Gastrocnemius medialis (tissue), 4 donors: ENCODE results near the gene IL22RA1. TPM values are rescaled to one million over a fixed set of nuclear protein-coding genes. Genes with fewer than 3 reads are reported as not detected.

Experiments used
- ATAC-seq, 2 donors: fragments of 150-250 bp; one replicate each; pipeline ENCODE4 v1.9.1; 2016
- DNase-seq, 2 donors: peaks; one replicate each; pipeline ENCODE4 v3.0.0-alpha.2; 2019
- H3K27ac ChIP-seq, 4 donors: fragments of 200-600 bp; sonication (generic); 1 replicate in 1 of 4; 2 replicates in 3 of 4; pipeline ENCODE4 v1.5.1; 2016 to 2018; ENCODE audit warnings: mild to moderate bottlenecking in 2 of 4, moderate library complexity in 1 of 4
- H3K27me3 ChIP-seq, 3 donors: fragments of 200-600 bp; sonication (generic) in 2 of 3; 1 replicate in 1 of 3; 2 replicates in 2 of 3; pipeline versions ENCODE4 v1.5.1 to v1.6.0; 2016 to 2019; ENCODE audit warnings: mild to moderate bottlenecking in 1 of 3, moderate library complexity in 1 of 3
- H3K36me3 ChIP-seq, 2 donors: fragments of 200-600 bp; sonication (generic) in 1 of 2; one replicate each; pipeline ENCODE4 v1.5.1; 2017 to 2018
- H3K4me1 ChIP-seq, 2 donors: fragments of 200-600 bp; sonication (generic) in 1 of 2; one replicate each; pipeline ENCODE4 v1.5.1; 2016 to 2017; ENCODE audit warnings: mild to moderate bottlenecking in 2 of 2
- H3K4me3 ChIP-seq, 4 donors: fragments of 200-600 bp; sonication (generic) in 3 of 4; 1 replicate in 1 of 4; 2 replicates in 3 of 4; pipeline ENCODE4 v1.5.1; 2016 to 2019; ENCODE audit warnings: mild to moderate bottlenecking in 2 of 4
- H3K9me3 ChIP-seq, 3 donors: fragments of 200-600 bp; sonication (generic) in 2 of 3; 1 replicate in 1 of 3; 2 replicates in 2 of 3; pipeline ENCODE4 v1.5.1; 2016 to 2019
- POLR2A ChIP-seq, 2 donors: fragments of 450-650 bp; IDR thresholded peaks; one replicate each; pipeline ENCODE4 v1.6.1; 2017; ENCODE audit warnings: antibody characterized with exemption in 2 of 2, mild to moderate bottlenecking in 2 of 2, moderate library complexity in 2 of 2
- in situ Hi-C, 4 donors: fragments of 200-750 bp; cut with MboI; loops; one replicate each; pipeline versions ENCODE4 v1.15.0 to v1.8.0; 2017; ENCODE audit warnings: low sequenced_read_pairs in 4 of 4
- intact Hi-C: fragments of 100-400 bp; cut with DNase I; formaldehyde crosslinking; loops from one replicate; pipeline ENCODE4 v1.15.1; 2023; ENCODE audit warnings: low total_unique reads
- total RNA-seq, 4 donors: library from RNA; depleted of rRNA; stranded (reverse); fragments of >200 nt; gene quantifications; one replicate each; pipeline versions ENCODE4 v1.1.0 to v1.2.3, GENCODE V29; 2016
- TF ChIP-seq, protein P1 (sequence below), 5 experiments: fragments of 450-650 bp in 3 of 5; fragments of 200-600 bp in 2 of 5; sonication (generic) in 2 of 5; IDR thresholded peaks in 4 of 5; conservative IDR thresholded peaks in 1 of 5; 1 replicate in 4 of 5; 2 replicates in 1 of 5; pipeline ENCODE4 v1.5.1; 2016 to 2019; ENCODE audit warnings: antibody characterized with exemption in 5 of 5, mild to moderate bottlenecking in 3 of 5, moderate library complexity in 3 of 5

Gene IL22RA1
- total RNA-seq, 4 donors from 2014 or later: 0.36 TPM; not detected in 3

DNA sequence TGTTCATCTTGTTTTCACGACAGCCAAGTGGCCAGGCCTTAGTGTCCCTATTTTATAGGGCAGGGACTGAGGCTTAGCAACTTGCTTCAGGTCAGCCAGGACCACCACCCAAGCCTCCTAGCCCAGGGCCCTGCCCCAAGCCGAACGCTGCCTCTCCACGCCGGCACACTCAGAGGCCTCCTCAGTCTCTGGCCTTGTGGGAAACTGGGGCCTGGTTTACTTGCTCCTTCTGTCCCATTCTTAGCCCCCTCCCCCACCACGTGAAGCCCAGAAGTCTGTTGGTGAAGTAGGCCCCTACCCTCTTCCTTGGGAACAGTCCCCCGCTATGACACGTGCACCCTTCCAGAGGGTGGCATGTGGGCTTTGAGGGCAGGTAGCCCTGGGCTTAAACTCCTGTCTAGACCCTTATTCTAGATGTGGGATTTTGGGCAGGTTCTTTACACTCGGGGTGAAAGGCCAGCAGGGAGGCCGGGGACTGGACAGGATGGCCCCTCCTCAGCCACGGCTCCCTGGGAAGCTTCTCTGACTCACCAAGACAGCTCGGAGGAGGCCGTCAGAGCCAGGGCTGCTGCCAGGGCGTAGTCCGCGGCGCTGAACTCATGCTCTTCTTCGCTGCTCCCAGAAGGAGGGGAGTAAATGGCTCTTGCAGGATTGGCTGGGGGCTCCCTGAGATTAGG is 35.3 kb downstream of the IL22RA1 start:
- Histone ChIP-seq H3K4me3 (no peak overlapping the region), H3K27me3 (no peaks in the 10 kb centered on the region), H3K27ac (peak overlapping the region; percentile 93 to 97 (median 96)), H3K36me3 (no peaks in the 10 kb centered on the region), H3K4me1 (peaks cover 63 to 81% of the 10 kb centered on the region in 2 donors), H3K9me3 (no peaks in the 10 kb centered on the region)
- TF ChIP-seq POLR2A (IDR thresholded peaks at IDR 0.05): no peak
- TF ChIP-seq, protein P1, sequence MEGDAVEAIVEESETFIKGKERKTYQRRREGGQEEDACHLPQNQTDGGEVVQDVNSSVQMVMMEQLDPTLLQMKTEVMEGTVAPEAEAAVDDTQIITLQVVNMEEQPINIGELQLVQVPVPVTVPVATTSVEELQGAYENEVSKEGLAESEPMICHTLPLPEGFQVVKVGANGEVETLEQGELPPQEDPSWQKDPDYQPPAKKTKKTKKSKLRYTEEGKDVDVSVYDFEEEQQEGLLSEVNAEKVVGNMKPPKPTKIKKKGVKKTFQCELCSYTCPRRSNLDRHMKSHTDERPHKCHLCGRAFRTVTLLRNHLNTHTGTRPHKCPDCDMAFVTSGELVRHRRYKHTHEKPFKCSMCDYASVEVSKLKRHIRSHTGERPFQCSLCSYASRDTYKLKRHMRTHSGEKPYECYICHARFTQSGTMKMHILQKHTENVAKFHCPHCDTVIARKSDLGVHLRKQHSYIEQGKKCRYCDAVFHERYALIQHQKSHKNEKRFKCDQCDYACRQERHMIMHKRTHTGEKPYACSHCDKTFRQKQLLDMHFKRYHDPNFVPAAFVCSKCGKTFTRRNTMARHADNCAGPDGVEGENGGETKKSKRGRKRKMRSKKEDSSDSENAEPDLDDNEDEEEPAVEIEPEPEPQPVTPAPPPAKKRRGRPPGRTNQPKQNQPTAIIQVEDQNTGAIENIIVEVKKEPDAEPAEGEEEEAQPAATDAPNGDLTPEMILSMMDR (IDR thresholded peaks at IDR 0.05 in 4 of 5, conservative IDR thresholded peaks at IDR 0.05 in 1 of 5): no peak
- intact Hi-C loops (no loop called here), in situ Hi-C loops (no loop called here)
- no peak for DNase-seq
- ATAC-seq: no peak

DNA sequence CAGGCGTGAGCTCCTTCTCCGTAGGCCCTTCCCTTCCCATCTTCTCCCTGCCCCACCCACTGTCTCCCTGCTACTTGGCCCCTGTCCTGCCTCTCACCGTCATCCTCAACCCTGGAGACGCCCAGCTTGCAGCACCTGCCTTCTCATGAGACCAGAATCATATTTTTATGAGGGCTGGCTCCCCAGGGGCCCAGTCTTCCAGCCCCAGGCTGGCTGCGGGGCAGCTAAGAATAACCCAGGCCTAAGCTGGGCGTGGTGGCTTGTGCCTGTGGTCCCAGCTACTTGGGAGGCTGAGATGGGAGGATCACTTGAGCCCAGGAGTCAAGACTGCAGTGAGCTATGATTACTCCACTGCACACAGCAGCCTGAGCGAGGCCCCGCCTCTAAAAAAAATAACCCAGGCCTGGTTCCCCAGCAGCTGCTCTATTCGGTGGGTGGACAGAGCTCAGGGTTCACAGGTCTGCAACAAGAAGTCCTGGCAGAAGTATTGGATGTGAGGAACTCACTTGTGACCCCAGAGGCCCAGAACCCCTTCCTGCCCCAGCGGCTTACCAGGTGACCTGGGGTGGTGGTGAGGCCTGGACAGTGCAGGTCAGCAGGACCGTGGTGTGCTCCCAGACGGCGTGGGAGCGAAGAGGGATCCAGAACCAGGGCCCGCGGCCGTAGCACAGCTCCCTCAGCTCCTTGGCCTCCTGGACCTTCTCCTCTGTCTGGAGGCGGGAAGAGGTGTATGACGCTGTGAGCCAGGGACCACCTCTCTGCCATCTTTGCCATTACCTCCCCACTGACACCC is 37.4 kb downstream of the IL22RA1 start:
- peak overlapping the region; percentile 93 to 97 (median 96) for H3K27ac ChIP-seq
- no peaks in the 10 kb centered on the region for H3K36me3 ChIP-seq
- no peaks in the 10 kb centered on the region for H3K27me3 ChIP-seq
- TF ChIP-seq, protein P1 (IDR thresholded peaks at IDR 0.05 in 4 of 5, conservative IDR thresholded peaks at IDR 0.05 in 1 of 5): no peak
- TF ChIP-seq POLR2A (IDR thresholded peaks at IDR 0.05): peak; percentile 44 to 61
- ATAC-seq (peak; percentile 47 to 57), DNase-seq (peak; percentile 85 to 90)
- in situ Hi-C loops: no loop called here
- intact Hi-C loops: no loop called here
- H3K9me3 ChIP-seq: no peaks in the 10 kb centered on the region
- H3K4me3 ChIP-seq: no peak overlapping the region
- H3K4me1 ChIP-seq: peaks cover 71 to 73% of the 10 kb centered on the region in 2 donors

DNA sequence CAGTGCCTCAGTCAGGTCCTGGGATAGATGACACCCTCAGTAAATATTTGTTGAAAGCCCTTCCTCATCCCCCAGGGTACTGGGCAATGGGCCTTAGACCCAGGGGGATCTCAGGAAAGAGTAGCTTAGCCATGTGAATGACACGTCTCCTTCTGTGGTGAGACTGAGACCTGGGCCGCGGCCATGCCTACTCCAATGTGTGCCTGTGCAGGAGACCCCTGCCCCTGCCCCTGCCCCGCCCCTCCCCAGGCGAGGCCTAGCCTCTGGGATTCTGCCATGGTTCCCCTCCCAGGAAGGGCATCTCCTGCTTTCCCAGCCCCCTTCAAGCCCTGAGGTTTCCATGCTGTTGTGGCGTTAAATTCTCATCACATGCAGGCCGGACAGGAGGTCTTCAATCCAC is 38.1 kb downstream of the IL22RA1 start:
- no peaks in the 10 kb centered on the region for H3K9me3 ChIP-seq
- H3K36me3 ChIP-seq: no peaks in the 10 kb centered on the region
- H3K4me1 ChIP-seq: peaks cover 70 to 75% of the 10 kb centered on the region in 2 donors
- H3K27me3 ChIP-seq: no peaks in the 10 kb centered on the region
- intact Hi-C loops: no loop called here
- in situ Hi-C loops: no loop called here
- TF ChIP-seq, protein P1 (IDR thresholded peaks at IDR 0.05 in 4 of 5, conservative IDR thresholded peaks at IDR 0.05 in 1 of 5): no peak
- no peak for TF ChIP-seq POLR2A (IDR thresholded peaks at IDR 0.05)
- ATAC-seq (no peak), DNase-seq (no peak)
- peak overlapping the region; percentile 93 to 97 (median 96) for H3K27ac ChIP-seq
- H3K4me3 ChIP-seq: no peak overlapping the region

DNA sequence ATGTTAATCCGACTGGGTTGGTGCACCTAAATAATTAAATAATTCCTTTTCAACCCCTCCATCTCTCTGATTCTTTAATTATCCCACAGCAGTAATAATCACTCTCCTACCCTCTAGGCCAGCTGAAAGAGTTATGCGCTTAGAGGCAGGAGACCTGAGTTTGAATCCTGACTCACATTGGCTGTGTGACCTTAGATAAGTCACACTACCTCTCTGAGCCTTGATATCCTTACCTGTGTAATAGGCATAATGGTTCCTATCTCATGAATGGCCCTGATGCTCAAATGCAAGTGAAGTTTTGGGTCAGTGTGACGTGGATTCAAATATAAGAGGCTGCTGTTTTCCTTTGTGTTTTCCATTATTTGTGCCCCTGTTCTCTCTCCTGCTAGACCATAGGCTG is 39.1 kb downstream of the IL22RA1 start:
- TF ChIP-seq POLR2A (IDR thresholded peaks at IDR 0.05): no peak
- TF ChIP-seq, protein P1 (IDR thresholded peaks at IDR 0.05 in 4 of 5, conservative IDR thresholded peaks at IDR 0.05 in 1 of 5): no peak
- peak overlapping the region; percentile 93 to 97 (median 96) for H3K27ac ChIP-seq
- in situ Hi-C loops (no loop called here), intact Hi-C loops (no loop called here)
- no peaks in the 10 kb centered on the region for H3K27me3 ChIP-seq
- ATAC-seq: no peak
- H3K4me3 ChIP-seq: no peak overlapping the region
- H3K9me3 ChIP-seq: no peaks in the 10 kb centered on the region
- no peaks in the 10 kb centered on the region for H3K36me3 ChIP-seq
- H3K4me1 ChIP-seq: peaks cover 61 to 67% of the 10 kb centered on the region in 2 donors
- DNase-seq: no peak
